Measurements from ENCODE around the gene UFL1. TPM values are rescaled to one million over a fixed set of nuclear protein-coding genes. Genes with fewer than 3 reads are reported as not detected.

The UFL1 gene
- total and polyA plus RNA-seq, 2 experiments from 2014 or later = 9.0 to 9.9 TPM

DNA sequence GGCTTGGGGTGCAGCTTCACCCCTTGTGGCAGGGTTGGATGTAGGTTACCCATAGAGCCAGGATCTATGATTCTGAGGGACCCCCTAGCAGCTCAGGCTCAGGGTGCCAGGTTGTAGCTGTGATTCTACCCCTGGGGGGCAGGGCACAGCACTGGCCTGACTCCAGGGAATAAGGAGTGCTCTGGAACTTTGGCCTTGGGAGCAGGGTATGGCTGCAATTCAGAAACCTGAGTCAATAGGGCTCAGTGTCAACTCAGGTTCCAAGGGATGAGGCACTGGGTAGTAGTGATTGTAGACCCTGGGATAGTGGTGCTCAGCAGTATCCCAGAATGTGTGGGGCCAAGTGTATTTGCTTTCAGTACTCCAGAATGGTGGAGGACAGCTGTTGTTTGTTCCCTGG, 49.9 kb downstream of the UFL1 start:
- no peaks in the 10 kb centered on the region for H4K20me1 ChIP-seq (replicated peaks; ENCODE audit: insufficient read depth)
- DNase-seq (ENCODE audit: low spot score) (no peak), ATAC-seq (no peak)
- no peaks in the 10 kb centered on the region for H3K27me3 ChIP-seq (ENCODE audit: insufficient read depth)
- no peak overlapping the region for H3K27ac ChIP-seq (ENCODE audit: low read depth)
- H3K4me1 ChIP-seq (ENCODE audit: insufficient read depth) = peaks cover 27% of the 10 kb centered on the region
- H3K9me2 ChIP-seq (ENCODE audit: insufficient read depth) = no peaks in the 10 kb centered on the region
- no peak overlapping the region for H3K4me3 Mint-ChIP-seq
- peaks cover 22% of the 10 kb centered on the region for H3K36me3 Mint-ChIP-seq (ENCODE audit: low read depth)
- no peak overlapping the region for H3K27ac Mint-ChIP-seq
- no peak overlapping the region for H3K4me2 ChIP-seq
- H3K4me1 Mint-ChIP-seq = peaks cover 20% of the 10 kb centered on the region
- TF ChIP-seq, protein P1, sequence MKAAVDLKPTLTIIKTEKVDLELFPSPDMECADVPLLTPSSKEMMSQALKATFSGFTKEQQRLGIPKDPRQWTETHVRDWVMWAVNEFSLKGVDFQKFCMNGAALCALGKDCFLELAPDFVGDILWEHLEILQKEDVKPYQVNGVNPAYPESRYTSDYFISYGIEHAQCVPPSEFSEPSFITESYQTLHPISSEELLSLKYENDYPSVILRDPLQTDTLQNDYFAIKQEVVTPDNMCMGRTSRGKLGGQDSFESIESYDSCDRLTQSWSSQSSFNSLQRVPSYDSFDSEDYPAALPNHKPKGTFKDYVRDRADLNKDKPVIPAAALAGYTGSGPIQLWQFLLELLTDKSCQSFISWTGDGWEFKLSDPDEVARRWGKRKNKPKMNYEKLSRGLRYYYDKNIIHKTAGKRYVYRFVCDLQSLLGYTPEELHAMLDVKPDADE (IDR thresholded peaks at IDR 0.05) = no peak
- TF ChIP-seq, protein P2, sequence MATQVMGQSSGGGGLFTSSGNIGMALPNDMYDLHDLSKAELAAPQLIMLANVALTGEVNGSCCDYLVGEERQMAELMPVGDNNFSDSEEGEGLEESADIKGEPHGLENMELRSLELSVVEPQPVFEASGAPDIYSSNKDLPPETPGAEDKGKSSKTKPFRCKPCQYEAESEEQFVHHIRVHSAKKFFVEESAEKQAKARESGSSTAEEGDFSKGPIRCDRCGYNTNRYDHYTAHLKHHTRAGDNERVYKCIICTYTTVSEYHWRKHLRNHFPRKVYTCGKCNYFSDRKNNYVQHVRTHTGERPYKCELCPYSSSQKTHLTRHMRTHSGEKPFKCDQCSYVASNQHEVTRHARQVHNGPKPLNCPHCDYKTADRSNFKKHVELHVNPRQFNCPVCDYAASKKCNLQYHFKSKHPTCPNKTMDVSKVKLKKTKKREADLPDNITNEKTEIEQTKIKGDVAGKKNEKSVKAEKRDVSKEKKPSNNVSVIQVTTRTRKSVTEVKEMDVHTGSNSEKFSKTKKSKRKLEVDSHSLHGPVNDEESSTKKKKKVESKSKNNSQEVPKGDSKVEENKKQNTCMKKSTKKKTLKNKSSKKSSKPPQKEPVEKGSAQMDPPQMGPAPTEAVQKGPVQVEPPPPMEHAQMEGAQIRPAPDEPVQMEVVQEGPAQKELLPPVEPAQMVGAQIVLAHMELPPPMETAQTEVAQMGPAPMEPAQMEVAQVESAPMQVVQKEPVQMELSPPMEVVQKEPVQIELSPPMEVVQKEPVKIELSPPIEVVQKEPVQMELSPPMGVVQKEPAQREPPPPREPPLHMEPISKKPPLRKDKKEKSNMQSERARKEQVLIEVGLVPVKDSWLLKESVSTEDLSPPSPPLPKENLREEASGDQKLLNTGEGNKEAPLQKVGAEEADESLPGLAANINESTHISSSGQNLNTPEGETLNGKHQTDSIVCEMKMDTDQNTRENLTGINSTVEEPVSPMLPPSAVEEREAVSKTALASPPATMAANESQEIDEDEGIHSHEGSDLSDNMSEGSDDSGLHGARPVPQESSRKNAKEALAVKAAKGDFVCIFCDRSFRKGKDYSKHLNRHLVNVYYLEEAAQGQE (IDR thresholded peaks at IDR 0.05; ENCODE audit: unreplicated experiment) = no peak
- TF ChIP-seq STAT1 (IDR thresholded peaks at IDR 0.05; ENCODE audit: unreplicated experiment) (no peak), ZNF331 (CRISPR knock-in tag; IDR thresholded peaks at IDR 0.05; ENCODE audit: low read depth) (no peak), ZNF114 (CRISPR knock-in tag; IDR thresholded peaks at IDR 0.05) (no peak), CREB1 (CRISPR knock-in tag; IDR thresholded peaks at IDR 0.05; ENCODE audit: low read depth) (no peak), NANOG (IDR thresholded peaks at IDR 0.05; ENCODE audit: borderline replicate concordance) (no peak), JUNB (IDR thresholded peaks at IDR 0.05; ENCODE audit: unreplicated experiment) (no peak), POLR2AphosphoS5 (IDR thresholded peaks at IDR 0.05; ENCODE audit: low read depth) (no peak), EZH2 (IDR thresholded peaks at IDR 0.05; ENCODE audit: low read depth, unreplicated experiment) (no peak), EZH2phosphoT487 (IDR thresholded peaks at IDR 0.05; ENCODE audit: unreplicated experiment) (no peak)
- TF ChIP-seq, protein P3, sequence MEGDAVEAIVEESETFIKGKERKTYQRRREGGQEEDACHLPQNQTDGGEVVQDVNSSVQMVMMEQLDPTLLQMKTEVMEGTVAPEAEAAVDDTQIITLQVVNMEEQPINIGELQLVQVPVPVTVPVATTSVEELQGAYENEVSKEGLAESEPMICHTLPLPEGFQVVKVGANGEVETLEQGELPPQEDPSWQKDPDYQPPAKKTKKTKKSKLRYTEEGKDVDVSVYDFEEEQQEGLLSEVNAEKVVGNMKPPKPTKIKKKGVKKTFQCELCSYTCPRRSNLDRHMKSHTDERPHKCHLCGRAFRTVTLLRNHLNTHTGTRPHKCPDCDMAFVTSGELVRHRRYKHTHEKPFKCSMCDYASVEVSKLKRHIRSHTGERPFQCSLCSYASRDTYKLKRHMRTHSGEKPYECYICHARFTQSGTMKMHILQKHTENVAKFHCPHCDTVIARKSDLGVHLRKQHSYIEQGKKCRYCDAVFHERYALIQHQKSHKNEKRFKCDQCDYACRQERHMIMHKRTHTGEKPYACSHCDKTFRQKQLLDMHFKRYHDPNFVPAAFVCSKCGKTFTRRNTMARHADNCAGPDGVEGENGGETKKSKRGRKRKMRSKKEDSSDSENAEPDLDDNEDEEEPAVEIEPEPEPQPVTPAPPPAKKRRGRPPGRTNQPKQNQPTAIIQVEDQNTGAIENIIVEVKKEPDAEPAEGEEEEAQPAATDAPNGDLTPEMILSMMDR (conservative IDR thresholded peaks at IDR 0.05; ENCODE audit: low read depth in 2 of 2) = no peak
- TF ChIP-seq, protein P4, sequence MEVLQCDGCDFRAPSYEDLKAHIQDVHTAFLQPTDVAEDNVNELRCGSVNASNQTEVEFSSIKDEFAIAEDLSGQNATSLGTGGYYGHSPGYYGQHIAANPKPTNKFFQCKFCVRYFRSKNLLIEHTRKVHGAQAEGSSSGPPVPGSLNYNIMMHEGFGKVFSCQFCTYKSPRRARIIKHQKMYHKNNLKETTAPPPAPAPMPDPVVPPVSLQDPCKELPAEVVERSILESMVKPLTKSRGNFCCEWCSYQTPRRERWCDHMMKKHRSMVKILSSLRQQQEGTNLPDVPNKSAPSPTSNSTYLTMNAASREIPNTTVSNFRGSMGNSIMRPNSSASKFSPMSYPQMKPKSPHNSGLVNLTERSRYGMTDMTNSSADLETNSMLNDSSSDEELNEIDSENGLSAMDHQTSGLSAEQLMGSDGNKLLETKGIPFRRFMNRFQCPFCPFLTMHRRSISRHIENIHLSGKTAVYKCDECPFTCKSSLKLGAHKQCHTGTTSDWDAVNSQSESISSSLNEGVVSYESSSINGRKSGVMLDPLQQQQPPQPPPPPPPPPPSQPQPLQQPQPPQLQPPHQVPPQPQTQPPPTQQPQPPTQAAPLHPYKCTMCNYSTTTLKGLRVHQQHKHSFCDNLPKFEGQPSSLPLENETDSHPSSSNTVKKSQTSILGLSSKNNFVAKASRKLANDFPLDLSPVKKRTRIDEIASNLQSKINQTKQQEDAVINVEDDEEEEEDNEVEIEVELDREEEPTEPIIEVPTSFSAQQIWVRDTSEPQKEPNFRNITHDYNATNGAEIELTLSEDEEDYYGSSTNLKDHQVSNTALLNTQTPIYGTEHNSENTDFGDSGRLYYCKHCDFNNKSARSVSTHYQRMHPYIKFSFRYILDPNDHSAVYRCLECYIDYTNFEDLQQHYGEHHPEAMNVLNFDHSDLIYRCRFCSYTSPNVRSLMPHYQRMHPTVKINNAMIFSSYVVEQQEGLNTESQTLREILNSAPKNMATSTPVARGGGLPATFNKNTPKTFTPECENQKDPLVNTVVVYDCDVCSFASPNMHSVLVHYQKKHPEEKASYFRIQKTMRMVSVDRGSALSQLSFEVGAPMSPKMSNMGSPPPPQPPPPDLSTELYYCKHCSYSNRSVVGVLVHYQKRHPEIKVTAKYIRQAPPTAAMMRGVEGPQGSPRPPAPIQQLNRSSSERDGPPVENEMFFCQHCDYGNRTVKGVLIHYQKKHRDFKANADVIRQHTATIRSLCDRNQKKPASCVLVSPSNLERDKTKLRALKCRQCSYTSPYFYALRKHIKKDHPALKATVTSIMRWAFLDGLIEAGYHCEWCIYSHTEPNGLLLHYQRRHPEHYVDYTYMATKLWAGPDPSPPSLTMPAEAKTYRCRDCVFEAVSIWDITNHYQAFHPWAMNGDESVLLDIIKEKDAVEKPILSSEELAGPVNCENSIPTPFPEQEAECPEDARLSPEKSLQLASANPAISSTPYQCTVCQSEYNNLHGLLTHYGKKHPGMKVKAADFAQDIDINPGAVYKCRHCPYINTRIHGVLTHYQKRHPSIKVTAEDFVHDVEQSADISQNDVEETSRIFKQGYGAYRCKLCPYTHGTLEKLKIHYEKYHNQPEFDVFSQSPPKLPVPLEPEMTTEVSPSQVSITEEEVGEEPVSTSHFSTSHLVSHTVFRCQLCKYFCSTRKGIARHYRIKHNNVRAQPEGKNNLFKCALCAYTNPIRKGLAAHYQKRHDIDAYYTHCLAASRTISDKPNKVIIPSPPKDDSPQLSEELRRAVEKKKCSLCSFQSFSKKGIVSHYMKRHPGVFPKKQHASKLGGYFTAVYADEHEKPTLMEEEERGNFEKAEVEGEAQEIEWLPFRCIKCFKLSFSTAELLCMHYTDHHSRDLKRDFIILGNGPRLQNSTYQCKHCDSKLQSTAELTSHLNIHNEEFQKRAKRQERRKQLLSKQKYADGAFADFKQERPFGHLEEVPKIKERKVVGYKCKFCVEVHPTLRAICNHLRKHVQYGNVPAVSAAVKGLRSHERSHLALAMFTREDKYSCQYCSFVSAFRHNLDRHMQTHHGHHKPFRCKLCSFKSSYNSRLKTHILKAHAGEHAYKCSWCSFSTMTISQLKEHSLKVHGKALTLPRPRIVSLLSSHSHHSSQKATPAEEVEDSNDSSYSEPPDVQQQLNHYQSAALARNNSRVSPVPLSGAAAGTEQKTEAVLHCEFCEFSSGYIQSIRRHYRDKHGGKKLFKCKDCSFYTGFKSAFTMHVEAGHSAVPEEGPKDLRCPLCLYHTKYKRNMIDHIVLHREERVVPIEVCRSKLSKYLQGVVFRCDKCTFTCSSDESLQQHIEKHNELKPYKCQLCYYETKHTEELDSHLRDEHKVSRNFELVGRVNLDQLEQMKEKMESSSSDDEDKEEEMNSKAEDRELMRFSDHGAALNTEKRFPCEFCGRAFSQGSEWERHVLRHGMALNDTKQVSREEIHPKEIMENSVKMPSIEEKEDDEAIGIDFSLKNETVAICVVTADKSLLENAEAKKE (CRISPR knock-in tag; IDR thresholded peaks at IDR 0.05) = no peak
- no peak overlapping the region for H2AFZ ChIP-seq
- H3K9me3 Mint-ChIP-seq = peaks cover 17% of the 10 kb centered on the region
- no peaks in the 10 kb centered on the region for H3F3A ChIP-seq (replicated peaks; ENCODE audit: low read depth)
- H3K79me2 ChIP-seq (replicated peaks; ENCODE audit: insufficient read depth) = no peaks in the 10 kb centered on the region
- H3K27me3 Mint-ChIP-seq (ENCODE audit: insufficient read depth, low read depth, poor library complexity) = peaks cover 4% of the 10 kb centered on the region
- H3K4me3 ChIP-seq = no peak overlapping the region
- peaks cover 10% of the 10 kb centered on the region; the same call in 1 of the 2 replicates for H3K36me3 ChIP-seq (ENCODE audit: insufficient read depth)

Data from GM23338 (cell line).